Kidney (tissue), 22 donors: ENCODE measurements around the gene REEP6. TPM values are rescaled to one million over a fixed set of nuclear protein-coding genes. Genes with fewer than 3 reads are reported as not detected.

Experiments used
- DNase-seq, 5 donors: peaks; one replicate each; pipeline ENCODE4 v3.0.0-alpha.2; 2013 to 2020
- FAIRE-seq: peaks from 2 replicates; lab custom pipeline; 2012; peaks lifted over from hg19 to GRCh38; lab: Jason Lieb, UNC
- H3K27ac ChIP-seq, 2 donors: one replicate each; pipeline ENCODE4 v1.7.0; 2013; ENCODE audit warnings: low read depth in 2 of 2, low read length in 2 of 2, inconsistent platforms in 1 of 2
- H3K27me3 ChIP-seq: one replicate; pipeline ENCODE4 v1.7.1; 2013; ENCODE audit warnings: low read length, inconsistent platforms; ENCODE audit not compliant: control insufficient read depth, insufficient read depth
- H3K36me3 ChIP-seq, 3 donors: one replicate each; pipeline versions ENCODE4 v1.7.0 to v1.7.1; 2013; ENCODE audit warnings: low read length in 3 of 3, control low read depth in 1 of 3, inconsistent platforms in 1 of 3; ENCODE audit not compliant: insufficient read depth in 3 of 3, control insufficient read depth in 2 of 3
- H3K4me1 ChIP-seq, 3 donors: one replicate each; pipeline versions ENCODE4 v1.7.0 to v1.7.1; 2013; ENCODE audit warnings: low read length in 3 of 3, inconsistent platforms in 1 of 3, low read depth in 1 of 3; ENCODE audit not compliant: control insufficient read depth in 2 of 3, insufficient read depth in 2 of 3
- H3K4me3 ChIP-seq, 3 donors: one replicate each; pipeline versions ENCODE4 v1.7.0 to v1.8.1; 2013; ENCODE audit warnings: low read length in 3 of 3, control low read depth in 1 of 3, inconsistent platforms in 1 of 3
- H3K9ac ChIP-seq, 3 donors: one replicate each; pipeline versions ENCODE4 v1.7.0 to v1.7.1; 2013; ENCODE audit warnings: low read length in 3 of 3, control low read depth in 1 of 3, inconsistent platforms in 1 of 3
- H3K9me3 ChIP-seq, 3 donors: one replicate each; pipeline versions ENCODE4 v1.7.0 to v1.7.1; 2013; ENCODE audit warnings: low read length in 3 of 3, control low read depth in 1 of 3, inconsistent platforms in 1 of 3; ENCODE audit not compliant: control insufficient read depth in 2 of 3, insufficient read depth in 1 of 3
- CTCF ChIP-seq: IDR thresholded peaks from 3 replicates; pipeline ENCODE4 v1.5.1; 2012; ENCODE audit warnings: mild to moderate bottlenecking, moderate library complexity, borderline replicate concordance; ENCODE audit not compliant: insufficient read depth; ENCODE audit errors: extremely low read depth
- intact Hi-C: fragments of 100-400 bp; cut with DNase I; formaldehyde crosslinking; loops from one replicate; pipeline ENCODE4 v1.11.1; 2022
- long read RNA-seq, 10 donors: library from polyadenylated mRNA in 1 of 10; unstranded in 1 of 10; transcript quantifications; one replicate each; pipeline ENCODE4 v2.0.0 and lab custom pipeline, GENCODE V29; 2021 to 2026
- polyA plus RNA-seq: library from polyadenylated mRNA; stranded (reverse); fragments of 350-450 nt; fragmentation: Illumina TruSeq; extraction: RNeasy Lipid Tissue Mini Kit (QIAGEN cat#74804); gene quantifications from one replicate; pipeline ENCODE4 v1.2.3, GENCODE V29; 2014; ENCODE audit warnings: low read depth, low replicate concordance; ENCODE audit not compliant: insufficient read depth
- total RNA-seq: library from RNA; stranded (reverse); fragmentation: NEBNext Ultra II Directional; extraction: Animal tissue kit (Norgen Biotek cat#: 25700); gene quantifications from one replicate; pipeline ENCODE4 v1.2.1, GENCODE V29; 2021
- donor health status: control.
- donor health status: control.
- donor health status: control.
- donor health status: control.
- donor health status: control.
- donor health status: DM: yes; HTN: yes; CAD: no.
- donor health status: Normal renal cell carcinoma (clear cell type).

REEP6 gene
- total RNA-seq (9.6 TPM), polyA plus RNA-seq (60.0 TPM)
- long read RNA-seq, donor 1, transcript REEP6-201 (5 exons, 1,794 nt) = major isoform, 5 of 5 reads
- long read RNA-seq, donor 1, partial matches to known transcripts = 0 of 5 reads
- long read RNA-seq, donor 1, other reads (novel, unspliced or antisense) = 0 of 5 reads
- long read RNA-seq, donor 2, transcript REEP6-201 (5 exons, 1,794 nt) = major isoform, 10 of 10 reads
- long read RNA-seq, donor 2, partial matches to known transcripts = 0 of 10 reads
- long read RNA-seq, donor 2, other reads (novel, unspliced or antisense) = 0 of 10 reads
- long read RNA-seq, donor 3, transcript REEP6-201 (5 exons, 1,794 nt) = major isoform, 10 of 10 reads
- long read RNA-seq, donor 3, partial matches to known transcripts = 0 of 10 reads
- long read RNA-seq, donor 3, other reads (novel, unspliced or antisense) = 0 of 10 reads
- long read RNA-seq, donor 4, transcript REEP6-201 (5 exons, 1,794 nt) = major isoform, 18 of 19 reads
- long read RNA-seq, donor 4, partial matches to known transcripts = 0 of 19 reads
- long read RNA-seq, donor 4, other reads (novel, unspliced or antisense) = 0 of 19 reads
- long read RNA-seq, donor 5, partial matches to known transcripts = 0 of 2 reads
- long read RNA-seq, donor 5, other reads (novel, unspliced or antisense) = 0 of 2 reads
- long read RNA-seq, donor 6, transcript REEP6-201 (5 exons, 1,794 nt) = major isoform, 13 of 14 reads
- long read RNA-seq, donor 6, partial matches to known transcripts = 0 of 14 reads
- long read RNA-seq, donor 6, other reads (novel, unspliced or antisense) = 0 of 14 reads
- long read RNA-seq, donor 7, transcript REEP6-201 (5 exons, 1,794 nt) = major isoform, 10 of 11 reads
- long read RNA-seq, donor 7, partial matches to known transcripts = 1 of 11 reads
- long read RNA-seq, donor 7, other reads (novel, unspliced or antisense) = 0 of 11 reads
- long read RNA-seq, donor 8, partial matches to known transcripts = 0 of 4 reads
- long read RNA-seq, donor 8, other reads (novel, unspliced or antisense) = 0 of 4 reads
- long read RNA-seq, donor 9, partial matches to known transcripts = 0 of 4 reads
- long read RNA-seq, donor 9, other reads (novel, unspliced or antisense) = 0 of 4 reads
- long read RNA-seq, donor 10, partial matches to known transcripts = 0 of 4 reads
- long read RNA-seq, donor 10, other reads (novel, unspliced or antisense) = 0 of 4 reads

- H3K4me1 ChIP-seq = peaks cover 0 to 8% (median 0%) of the 10 kb centered on the region in 3 donors
- H3K27me3 ChIP-seq = no peaks in the 10 kb centered on the region
- FAIRE-seq = no peak
- intact Hi-C loops = no loop called here
- H3K27ac ChIP-seq = peak within 1 kb of the TSS; percentile 51 to 74
- H3K36me3 ChIP-seq = no peaks in the 10 kb centered on the region
- peak within 1 kb of the TSS; percentile 41 to 81 (median 67) for H3K9ac ChIP-seq
- TF ChIP-seq CTCF = peak; percentile 7
- H3K9me3 ChIP-seq = no peaks in the 10 kb centered on the region
- peak in 1 of 5 donors; percentile 25 for DNase-seq
- H3K4me3 ChIP-seq = peak within 1 kb of the TSS; percentile 66 to 88 (median 82)
These were observed at the start of gene REEP6 for GRCh38 chr19:1491114-1491848. Gene REEP6, plus strand, starts transcription at chr19:1491181. Its CDS starts 89 bp downstream, at chr19:1491270.

GRCh38 chr19:1441677-1442438, 49.1 kb upstream of the REEP6 start:
- peaks cover 2 to 17% (median 11%) of the 10 kb centered on the region in 3 donors for H3K36me3 ChIP-seq
- no peak for TF ChIP-seq CTCF
- DNase-seq = no peak
- H3K27ac ChIP-seq = no peak overlapping the region
- no peak overlapping the region for H3K4me3 ChIP-seq
- intact Hi-C loops = no loop called here
- peaks cover 0 to 17% (median 3%) of the 10 kb centered on the region in 3 donors for H3K4me1 ChIP-seq
- no peaks in the 10 kb centered on the region for H3K27me3 ChIP-seq
- no peaks in the 10 kb centered on the region for H3K9me3 ChIP-seq
- no peak for FAIRE-seq
- H3K9ac ChIP-seq = no peak overlapping the region
